GM12878 (cell line): Measurements from ENCODE around the gene GTF3A. TPM values are rescaled to one million over a fixed set of nuclear protein-coding genes. Genes with fewer than 3 reads are reported as not detected.

Source experiments
- ATAC-seq: fragments of 200-7000 bp; cut with Tn5 transposase; 3 replicates; pipeline ENCODE4 v1.9.1; 2020; ENCODE audit warnings: mild to moderate bottlenecking, moderate library complexity
- BruUV-seq: library from RNA; stranded (reverse); fragments of 400-500 nt; replicated peaks from 2 replicates; lab custom pipeline; 2021; lab: Mats Ljungman, UMichigan
- CTCF ChIA-PET: fragments of 300-600 bp; sonication (Branson Sonifier 250); formaldehyde crosslinking; extraction: SDS; loops from one replicate; lab custom pipeline; 2021; ENCODE audit warnings: inconsistent platforms; lab: Yijun Ruan, JAX
- POLR2A ChIA-PET: fragments of 350-600 bp; formaldehyde crosslinking; extraction: SDS; loops from one replicate; lab custom pipeline; 2021; ENCODE audit warnings: inconsistent platforms; lab: Charles Lee
- RAD21 ChIA-PET: fragments of 300-600 bp; sonication (Branson Sonifier 250); formaldehyde crosslinking; loops from one replicate; lab custom pipeline; 2023; ENCODE audit warnings: antibody characterized with exemption; ENCODE audit not compliant: unreplicated experiment; lab: Charles Lee
- SMC1A ChIA-PET: fragments of 300-600 bp; sonication (Branson Sonifier 250); formaldehyde crosslinking; loops from one replicate; lab custom pipeline; 2023; ENCODE audit not compliant: unreplicated experiment, uncharacterized antibody; lab: Charles Lee
- DNase-seq: peaks from one replicate; pipeline ENCODE4 v3.0.0-alpha.2; 2011; ENCODE audit warnings: low read depth, low spot score
- FAIRE-seq: peaks from 3 replicates; lab custom pipeline; 2011; peaks lifted over from hg19 to GRCh38; lab: Jason Lieb, UNC
- H2AFZ ChIP-seq: 2 replicates; pipeline ENCODE4 v1.6.0; 2011; ENCODE audit warnings: low read depth, low read length, control low read depth; ENCODE audit not compliant: control insufficient read depth
- H3K27ac ChIP-seq: 2 replicates; pipeline ENCODE4 v1.5.1; 2011; ENCODE audit warnings: control low read depth; ENCODE audit not compliant: control insufficient read depth, insufficient read depth
- H3K27me3 ChIP-seq, 2 experiments: replicated peaks in 1 of 2; 2 replicates each; pipeline versions ENCODE4 v1.6.0 to v1.6.1; 2011; ENCODE audit warnings: low read length in 1 of 2; ENCODE audit not compliant: control insufficient read depth in 2 of 2, insufficient read depth in 2 of 2
- H3K36me3 ChIP-seq, 2 experiments: 2 replicates each; pipeline ENCODE4 v1.5.1; 2011; ENCODE audit warnings: low read length in 1 of 2; ENCODE audit not compliant: control insufficient read depth in 2 of 2, insufficient read depth in 2 of 2
- H3K4me1 ChIP-seq: 2 replicates; pipeline ENCODE4 v1.6.1; 2011; ENCODE audit warnings: mild to moderate bottlenecking, low read length, moderate library complexity, mixed read lengths; ENCODE audit not compliant: control insufficient read depth, insufficient read depth
- H3K4me2 ChIP-seq: 2 replicates; pipeline ENCODE4 v1.6.0; 2011; ENCODE audit warnings: control low read depth; ENCODE audit not compliant: control insufficient read depth, insufficient read depth
- H3K4me3 ChIP-seq: fragments of 200-600 bp; sonication (generic); 2 replicates; pipeline ENCODE4 v1.5.1; 2016
- H3K79me2 ChIP-seq: 2 replicates; pipeline ENCODE4 v1.6.0; 2011; ENCODE audit warnings: low read length; ENCODE audit not compliant: control insufficient read depth, insufficient read depth
- H3K9ac ChIP-seq: 2 replicates; pipeline ENCODE4 v1.8.0; 2011; ENCODE audit warnings: low read length, control low read depth, mixed read lengths; ENCODE audit not compliant: control insufficient read depth, insufficient read depth
- H3K9me3 ChIP-seq: replicated peaks from 3 replicates; pipeline ENCODE4 v1.5.1; 2011; ENCODE audit warnings: mild to moderate bottlenecking, low read length; ENCODE audit not compliant: control insufficient read depth, insufficient read depth
- H4K20me1 ChIP-seq: 2 replicates; pipeline ENCODE4 v1.6.0; 2011; ENCODE audit not compliant: control insufficient read depth, insufficient read depth
- NR2C1 ChIP-seq: fragments of 450-650 bp; IDR thresholded peaks from 2 replicates; pipeline ENCODE4 v1.6.1; 2017; ENCODE audit warnings: antibody characterized with exemption, mild to moderate bottlenecking, moderate library complexity
- PKNOX1 ChIP-seq: fragments of 450-650 bp; IDR thresholded peaks from 2 replicates; pipeline ENCODE4 v1.6.1; 2016; ENCODE audit warnings: mild to moderate bottlenecking
- RUNX3 ChIP-seq: IDR thresholded peaks from 2 replicates; pipeline ENCODE4 v1.6.1; 2012; ENCODE audit warnings: low read length, inconsistent platforms
- USF2 ChIP-seq: IDR thresholded peaks from 2 replicates; pipeline ENCODE4 v1.6.1; 2011; ENCODE audit warnings: low read depth, low read length, improper control_type of control experiment, borderline replicate concordance
- ZBTB33 ChIP-seq: fragments of 450-650 bp; IDR thresholded peaks from 2 replicates; pipeline ENCODE4 v1.6.1; 2017; ENCODE audit warnings: mild to moderate bottlenecking
- ZNF217 ChIP-seq: fragments of 450-650 bp; IDR thresholded peaks from 2 replicates; pipeline ENCODE4 v1.6.1; 2017; ENCODE audit warnings: antibody characterized with exemption, mild to moderate bottlenecking
- ZNF24 ChIP-seq: fragments of 450-650 bp; IDR thresholded peaks from 2 replicates; pipeline ENCODE4 v1.6.1; 2017; ENCODE audit warnings: antibody characterized with exemption, mild to moderate bottlenecking
- ZNF384 ChIP-seq: IDR thresholded peaks from 2 replicates; pipeline ENCODE4 v1.6.1; 2012; ENCODE audit warnings: low read depth, mild to moderate bottlenecking, low read length, improper control_type of control experiment, borderline replicate concordance
- WGBS: methylation state at CpG from one replicate; pipeline ENCODE4 v1.1.6; 2016; ENCODE audit warnings: low lambda C conversion rate; ENCODE audit not compliant: insufficient replicate concordance, insufficient coverage; ENCODE audit errors: missing lambda C conversion rate; 5-methylcytosine and 5-hydroxymethylcytosine counted together
- in situ Hi-C: fragments of 300-500 bp; cut with MboI; formaldehyde crosslinking; loops from 9 replicates; pipeline ENCODE4 v1.14.3; 2018; ENCODE audit warnings: mixed read lengths
- intact Hi-C: fragments of 100-400 bp; cut with micrococcal nuclease; formaldehyde crosslinking; loops from one replicate; pipeline ENCODE4 v1.14.2; 2022; ENCODE audit not compliant: unreplicated experiment
- polyA plus RNA-seq, 11 experiments: library from polyadenylated mRNA; depleted of rRNA in 4 of 11; unstranded in 6 of 11; stranded (reverse) in 5 of 11; fragments of >200 nt; fragmentation: Nextera tagmentation in 4 of 11; fragmentation: Illumina TruSeq in 1 of 11; extraction: Ambion mirVana in 4 of 11; extraction: Trizol in 1 of 11; gene quantifications; 1 replicate in 1 of 11; 2 replicates in 10 of 11; pipeline versions ENCODE4 v1.2.1 to v1.2.3, GENCODE V29; 2011 to 2016; ENCODE audit warnings: inconsistent platforms in 2 of 11, missing spikeins in 2 of 11, low read depth in 1 of 11
- total RNA-seq, 4 experiments: library from RNA; depleted of rRNA in 3 of 4; stranded (reverse); fragments of >200 nt in 3 of 4; fragmentation: Illumina TruSeq in 1 of 4; extraction: Trizol in 1 of 4; gene quantifications; 2 replicates each; pipeline versions ENCODE4 v1.2.1 to v1.2.3, GENCODE V29; 2013 to 2021

The GTF3A gene
- total and polyA plus RNA-seq, 10 of the 15 experiments (the other 5 are each of a cell fraction or from before 2014, with no cell fraction given): 74.2 to 524 (median 216) TPM

GRCh38 chr13:27446986-27447583 lies 22.7 kb downstream of the GTF3A start:
- no peak for DNase-seq
- intact Hi-C loops: no loop called here
- BruUV-seq: no TSS peak

More at GRCh38 chr13:27446986-27447583, 22.7 kb downstream of the GTF3A start:
- Histone ChIP-seq H3K27me3 (no peaks in the 10 kb centered on the region), H3K27ac (0 out of 2 replicates have a peak overlapping the region, but pooled peaks have one; percentile 9), H3K4me3 (peak overlapping the region; percentile 29; the same call in 1 of the 2 replicates), H3K4me2 (peak overlapping the region; percentile 44), H3K36me3 (peaks cover 0 to 5% of the 10 kb centered on the region in 2 experiments; a peak in 1 of 4 replicates), H3K9ac (no peak overlapping the region), H2AFZ (peak overlapping the region; percentile 5; the same call in 1 of the 2 replicates), H3K4me1 (peaks cover 15% of the 10 kb centered on the region), H4K20me1 (no peaks in the 10 kb centered on the region), H3K79me2 (peaks cover 22% of the 10 kb centered on the region), H3K9me3 (no peaks in the 10 kb centered on the region)
- in situ Hi-C loops: no loop called here
- ChIA-PET RAD21 (interaction anchor here (4.8 kb wide), 1 partner anchor 21 kb away, joined by 32 read pairs; the partner anchor contains the start of gene GTF3A), POLR2A (interaction anchor here (0.5 to 0.6 kb wide), 4 partner anchors 14 to 477 kb away, joined by 3 to 7 read pairs (median 4); no protein-coding TSS in a partner anchor), CTCF (interaction anchor here (6.0 kb wide), 1 partner anchor 21 kb away, joined by 30 read pairs; the partner anchor contains the start of gene GTF3A), SMC1A (no interaction called here)
- WGBS: 2% methylated on average over 7 of the region's 7 CpGs
- ATAC-seq (no peak), FAIRE-seq (no peak)
- TF ChIP-seq NR2C1 (no peak), USF2 (no peak), ZNF384 (peak; percentile 53), ZBTB33 (no peak), ZNF24 (no peak), ZNF217 (no peak), RUNX3 (0 out of 2 replicates have a peak, but pooled peaks have one; percentile 7), PKNOX1 (no peak)
